Measurements from ENCODE around the gene CELA1.

Gene CELA1

DNA sequence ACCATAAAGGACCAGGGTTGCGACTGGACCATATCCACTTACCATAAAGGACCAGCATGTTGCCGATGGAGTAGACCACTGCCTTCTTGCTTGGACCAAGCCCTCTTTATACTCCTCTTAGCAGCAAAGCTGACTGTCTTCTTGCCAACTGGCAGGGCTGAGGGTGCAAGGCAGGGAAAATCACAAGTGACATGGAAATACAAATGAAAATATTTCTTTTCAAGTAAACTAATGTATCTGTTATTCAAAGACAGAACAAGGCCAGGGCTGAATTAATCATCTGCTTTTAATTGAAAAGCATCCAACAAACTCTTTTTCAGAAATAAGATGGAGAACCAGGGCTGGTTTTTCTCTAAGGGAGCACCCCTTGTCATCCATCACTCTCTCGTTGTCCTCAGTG lies at the start of gene CELA1:
Gene CELA1 (minus strand): TSS at position 99 of the 400 bp plus-strand sequence. CDS start 41 bp downstream, at position 58.
- no peak for DNase-seq

DNA sequence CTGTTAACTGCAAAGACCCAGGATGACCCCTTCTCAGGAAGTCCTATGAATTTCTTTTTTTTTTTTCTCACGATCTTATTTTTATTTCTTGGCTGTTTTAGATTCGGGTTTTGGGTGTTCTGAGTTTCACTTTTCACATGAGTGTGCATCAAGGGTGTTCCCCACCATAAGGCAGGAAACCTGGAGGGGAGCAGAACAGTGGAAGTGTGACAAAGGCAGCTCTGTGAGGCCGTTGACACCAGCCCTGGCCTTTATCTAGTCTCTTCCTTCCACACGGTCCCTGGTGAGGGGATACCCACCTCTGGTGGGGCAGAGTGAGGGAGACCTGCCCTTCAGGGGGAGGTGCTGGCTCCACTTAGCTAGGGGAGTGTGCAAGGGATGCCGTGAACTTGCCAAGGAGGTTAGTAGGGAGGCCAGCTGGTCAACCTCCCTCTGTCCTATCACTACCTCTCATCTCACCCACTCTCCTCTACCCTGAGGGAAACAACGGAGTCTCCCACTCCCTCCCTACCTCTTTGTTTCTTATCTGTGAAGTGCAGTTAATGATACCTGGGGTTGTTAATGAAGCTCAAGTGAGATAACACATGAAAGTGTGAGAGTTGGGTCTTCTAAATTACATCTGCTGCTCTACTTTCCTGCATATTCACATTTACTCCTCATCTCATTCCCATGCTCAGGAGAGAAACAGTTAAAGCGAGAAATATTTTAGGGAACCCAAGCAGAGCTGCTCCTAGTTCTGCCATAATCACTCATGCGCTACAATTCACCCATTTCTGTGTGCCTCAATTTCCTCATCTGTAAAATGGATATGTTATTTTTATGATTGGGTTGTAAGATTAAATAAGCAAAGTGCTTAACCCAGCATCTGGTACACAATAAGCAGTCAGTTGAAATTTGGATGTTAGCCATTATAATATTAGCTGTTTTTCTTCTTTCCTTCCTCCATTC lies 49.1 kb upstream of the CELA1 start:
- no peak for DNase-seq

DNA sequence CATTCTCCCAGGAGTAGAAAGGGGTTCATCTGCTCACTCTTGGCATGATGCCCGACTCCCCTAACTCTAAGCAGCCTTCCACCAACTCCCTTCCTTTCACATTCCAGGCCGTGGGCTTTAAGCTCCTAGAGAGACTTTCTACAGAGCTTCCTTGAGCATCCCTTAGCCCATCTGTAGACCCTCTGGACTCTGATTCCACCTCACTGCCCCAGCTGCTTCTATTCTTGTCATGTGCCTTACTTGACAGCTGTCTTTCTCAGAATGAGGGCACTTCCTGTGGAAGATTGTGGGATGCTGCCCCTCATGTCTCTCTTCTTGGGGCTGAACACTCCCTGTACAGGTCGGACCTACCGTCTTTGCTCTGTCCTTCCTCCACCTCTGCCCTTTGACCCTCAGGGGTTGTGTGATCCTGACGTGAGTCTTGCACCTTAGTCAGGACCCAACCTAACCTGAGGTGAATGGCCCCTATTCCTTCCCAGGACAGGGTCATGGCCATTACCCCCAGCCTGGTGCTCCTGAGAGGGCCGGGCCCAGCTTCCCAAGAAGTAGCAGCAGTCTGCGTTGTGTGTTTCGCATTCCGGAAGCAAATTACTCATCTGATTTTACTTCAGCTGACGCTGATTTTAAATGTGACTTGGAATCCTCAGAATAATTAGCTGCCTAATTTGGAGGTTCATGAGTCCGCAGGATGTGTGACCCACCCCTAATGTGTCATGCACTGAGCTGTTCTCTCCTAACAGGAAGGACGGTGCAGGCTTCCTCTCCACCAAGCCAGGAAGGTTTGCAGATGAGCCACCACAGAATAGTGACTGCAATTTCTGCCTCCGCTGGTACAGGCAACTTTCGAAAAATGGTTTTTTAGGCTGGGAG lies 47.4 kb upstream of the CELA1 start:
- DNase-seq = no peak

DNA sequence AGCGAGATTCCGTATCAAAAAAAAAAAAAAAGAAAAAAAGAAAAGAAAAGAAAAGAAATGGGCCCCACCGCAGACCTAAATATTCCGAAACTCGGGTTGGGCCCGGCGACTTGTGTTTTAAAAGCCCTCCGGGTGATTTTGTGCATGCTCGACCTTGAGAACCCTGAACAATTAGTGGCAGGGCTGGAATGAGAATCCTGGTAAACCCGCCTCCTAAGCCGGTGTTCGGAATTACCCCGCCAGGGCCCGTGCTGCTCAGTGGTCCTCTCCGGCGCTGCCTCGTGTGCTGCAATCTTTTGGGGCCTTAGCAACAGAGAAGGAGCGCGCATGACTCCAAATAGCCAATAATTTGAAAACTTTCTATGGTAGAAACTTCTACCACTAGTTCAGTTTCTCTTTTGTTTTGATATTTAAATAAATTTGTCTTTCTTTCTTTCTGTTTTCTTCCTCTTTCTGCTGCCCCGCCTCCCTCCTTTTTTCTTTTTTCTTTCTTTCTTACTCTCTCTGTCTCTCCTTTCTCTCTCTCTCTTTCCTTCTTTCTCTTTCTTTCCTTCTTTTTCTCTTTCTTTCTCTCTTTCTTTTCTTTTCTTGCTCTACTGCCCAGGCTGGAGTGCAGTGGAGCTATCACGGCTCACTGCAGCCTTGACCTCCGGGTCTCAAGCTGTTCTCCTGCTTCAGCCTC lies 46.2 kb upstream of the CELA1 start:
- DNase-seq = no peak

DNA sequence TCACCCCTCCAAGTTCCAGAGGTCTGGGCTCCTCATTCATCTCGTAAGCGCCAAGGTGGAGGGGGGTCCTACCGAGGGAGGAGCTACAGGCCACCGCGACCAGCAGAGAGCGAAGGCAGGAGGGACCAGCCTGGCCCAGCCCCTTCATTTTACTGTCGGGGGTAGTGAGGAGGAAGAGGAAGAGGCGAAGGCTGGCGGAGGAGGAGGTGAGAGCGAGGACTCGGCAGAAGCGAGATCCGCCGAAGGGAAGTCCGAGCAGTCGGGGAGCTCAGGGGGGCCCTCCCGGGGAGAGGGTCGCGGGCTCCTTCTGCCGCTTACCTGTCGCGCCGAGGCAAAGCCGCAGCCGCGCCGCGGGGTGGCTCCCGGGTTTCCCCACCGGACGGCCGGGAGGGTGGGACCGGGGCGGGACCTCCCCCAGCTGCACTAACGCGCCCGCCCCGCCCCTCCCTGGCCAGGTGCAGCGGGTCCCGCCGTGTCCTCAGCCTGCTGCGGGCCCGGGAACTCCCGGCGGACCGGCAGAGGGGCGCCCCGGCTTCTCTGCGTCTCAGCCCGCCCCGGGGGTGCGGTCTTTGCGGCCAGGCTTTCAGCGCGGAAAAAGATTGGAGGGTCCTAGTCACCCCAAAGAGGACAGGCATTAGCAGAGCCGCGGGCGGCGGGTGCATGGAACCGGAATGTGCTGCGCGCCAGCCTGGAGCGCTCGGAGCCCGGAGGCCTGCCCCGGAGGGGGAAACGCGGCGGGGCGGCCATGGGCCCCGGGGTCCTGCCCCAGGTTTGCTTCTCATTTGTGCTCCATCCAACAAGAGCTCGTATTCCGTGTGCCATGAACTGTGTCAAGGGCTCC lies 45.0 kb upstream of the CELA1 start, which contains the start of gene GALNT6:
Gene GALNT6 (minus strand): TSS at position 124 of the 841 bp plus-strand sequence. CDS start 11,625 bp downstream, outside the sequence.
- DNase-seq = no peak

DNA sequence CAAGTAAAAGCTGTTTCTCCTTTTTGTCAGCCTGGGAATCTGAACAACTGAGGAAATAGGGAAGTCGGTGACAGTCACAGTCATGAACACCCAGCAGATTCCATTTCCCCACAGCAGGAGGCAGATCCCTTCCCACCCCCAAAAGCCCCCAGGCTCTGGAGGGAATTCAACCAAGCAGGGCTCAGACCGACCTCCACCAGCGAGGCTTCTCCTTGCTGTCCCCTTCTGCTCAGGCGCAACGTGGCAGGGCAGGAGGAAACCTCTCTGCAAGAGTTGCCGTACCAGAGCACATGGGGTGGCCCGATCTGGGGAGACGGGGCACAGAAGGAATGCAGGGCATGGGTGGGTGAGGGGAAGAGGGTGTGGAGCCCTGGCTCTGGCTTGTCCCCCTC lies 44.4 kb upstream of the CELA1 start:
- DNase-seq = no peak

DNA sequence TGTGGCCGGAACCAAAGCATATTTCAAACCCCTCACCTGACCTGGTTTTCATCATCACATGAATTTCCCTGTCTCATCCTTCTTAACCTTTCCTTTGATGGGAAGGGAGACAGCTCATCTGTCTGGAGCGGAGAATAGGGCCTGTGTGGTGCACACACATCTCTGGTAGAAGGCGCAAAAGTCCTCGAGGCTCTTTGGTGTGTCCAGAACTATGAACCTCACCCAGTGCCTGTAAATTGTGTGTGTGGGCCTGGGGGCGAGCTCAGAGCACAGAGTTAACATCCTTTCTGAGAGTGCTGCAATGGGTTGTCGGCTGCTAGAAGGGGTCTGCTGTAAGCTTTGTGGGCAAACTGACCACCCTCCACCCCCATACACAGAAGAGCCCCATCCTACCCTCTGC lies 44.0 kb upstream of the CELA1 start:
- DNase-seq = no peak

DNA sequence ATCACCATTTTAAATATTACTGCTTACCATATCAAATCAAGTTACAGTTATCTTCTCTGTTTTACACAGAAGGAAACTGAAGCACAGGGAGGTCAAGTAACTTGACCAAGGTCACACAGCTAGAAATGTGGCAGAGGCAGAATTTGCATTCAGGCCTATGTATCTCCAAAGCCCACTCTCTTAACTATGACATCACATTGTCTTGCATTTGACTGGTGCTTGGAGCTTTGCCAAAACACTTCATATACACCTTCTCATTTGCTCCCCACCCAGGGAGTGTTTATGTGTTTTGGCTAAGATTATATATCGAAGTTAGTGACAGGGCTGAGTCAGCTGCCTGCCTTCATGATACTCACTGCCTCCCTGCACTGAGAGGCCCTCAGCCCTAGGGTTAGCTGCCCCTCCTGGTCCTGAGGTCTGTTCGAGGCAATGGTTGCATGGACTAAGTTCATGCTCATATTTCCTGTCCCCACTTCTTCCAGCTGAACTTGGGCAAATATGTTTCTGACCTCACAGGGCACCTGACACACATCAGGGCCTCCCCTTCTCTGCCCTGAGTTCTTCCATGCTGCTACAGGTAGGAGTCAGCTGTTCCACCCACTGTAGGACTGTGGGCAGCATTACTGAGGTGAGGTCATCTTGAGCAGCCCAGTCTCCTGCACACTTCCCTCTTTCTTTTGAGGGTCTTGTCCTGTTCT lies 43.0 kb upstream of the CELA1 start:
- no peak for DNase-seq

DNA sequence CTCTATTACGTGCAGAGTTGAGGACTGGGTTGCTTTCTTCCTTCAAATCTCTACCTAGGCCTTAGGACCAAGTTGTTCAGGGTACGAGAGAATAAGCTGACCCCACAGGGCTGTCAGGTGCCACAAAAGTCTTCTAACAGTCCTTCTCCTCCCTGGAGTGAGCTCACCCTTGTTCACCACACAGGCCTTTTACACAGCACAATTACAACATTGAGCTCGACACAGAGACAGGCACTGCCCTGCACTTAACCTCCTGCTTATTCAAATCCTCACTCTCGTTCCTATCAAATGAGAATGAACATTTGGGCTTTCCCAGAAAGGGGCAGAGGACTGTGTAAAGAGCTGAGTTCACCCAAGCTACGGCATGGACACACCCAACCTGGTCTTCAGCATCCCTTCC lies 42.4 kb upstream of the CELA1 start:
- DNase-seq = no peak

DNA sequence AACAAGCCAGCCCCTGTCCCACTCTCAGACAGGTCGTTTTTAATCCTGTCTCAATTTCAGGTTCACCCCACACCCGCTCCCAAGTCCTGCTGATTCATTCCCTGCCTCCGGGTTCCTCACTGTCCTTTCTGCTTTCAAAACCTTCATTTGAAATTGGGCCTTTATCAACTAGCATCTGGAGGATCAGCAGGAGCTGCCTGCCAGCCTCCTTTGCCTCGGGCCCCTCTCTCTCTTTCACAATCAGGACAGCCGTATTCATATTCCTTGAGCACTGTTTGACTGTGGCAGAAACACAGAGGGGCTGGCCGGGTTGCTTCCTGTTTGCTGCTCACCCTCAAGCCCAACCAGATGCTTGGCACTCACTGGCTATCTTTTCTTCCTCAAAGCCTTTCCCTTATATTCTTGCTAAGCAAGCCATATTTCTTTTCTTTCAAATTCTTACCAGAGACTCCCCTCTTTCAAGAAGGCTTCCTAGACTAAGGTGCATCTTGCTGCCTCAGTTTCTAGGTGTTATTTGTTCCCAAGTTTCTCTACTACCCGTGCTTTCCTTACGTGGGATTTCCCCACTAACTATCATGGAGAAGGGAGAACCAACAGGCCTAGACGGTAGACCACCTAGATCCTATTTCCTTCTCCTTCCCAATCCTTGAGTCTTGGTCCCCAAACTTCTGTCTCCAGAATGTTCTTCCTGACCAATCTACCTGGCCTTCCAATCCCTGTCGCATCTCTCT lies 41.8 kb upstream of the CELA1 start:
- no peak for DNase-seq

DNA sequence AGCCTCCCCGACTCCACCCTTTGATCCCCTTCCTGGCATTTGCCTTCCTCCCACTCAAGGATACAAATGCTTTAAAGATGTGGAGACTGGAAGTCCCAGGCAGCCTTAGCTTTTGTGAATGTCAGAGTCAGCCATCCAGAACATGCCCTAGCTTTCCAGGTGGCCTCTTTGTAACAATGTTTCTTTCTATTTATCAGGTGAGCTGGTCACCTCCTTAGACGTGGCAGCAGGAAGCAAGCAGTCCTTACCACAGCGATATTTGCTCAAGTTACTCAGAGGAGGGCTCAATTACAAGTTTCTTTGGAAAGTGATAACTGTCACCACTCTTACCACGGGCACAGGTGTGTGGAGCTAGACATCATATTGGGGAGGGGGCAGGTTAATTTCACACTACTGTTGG lies 39.9 kb upstream of the CELA1 start:
- DNase-seq = no peak

DNA sequence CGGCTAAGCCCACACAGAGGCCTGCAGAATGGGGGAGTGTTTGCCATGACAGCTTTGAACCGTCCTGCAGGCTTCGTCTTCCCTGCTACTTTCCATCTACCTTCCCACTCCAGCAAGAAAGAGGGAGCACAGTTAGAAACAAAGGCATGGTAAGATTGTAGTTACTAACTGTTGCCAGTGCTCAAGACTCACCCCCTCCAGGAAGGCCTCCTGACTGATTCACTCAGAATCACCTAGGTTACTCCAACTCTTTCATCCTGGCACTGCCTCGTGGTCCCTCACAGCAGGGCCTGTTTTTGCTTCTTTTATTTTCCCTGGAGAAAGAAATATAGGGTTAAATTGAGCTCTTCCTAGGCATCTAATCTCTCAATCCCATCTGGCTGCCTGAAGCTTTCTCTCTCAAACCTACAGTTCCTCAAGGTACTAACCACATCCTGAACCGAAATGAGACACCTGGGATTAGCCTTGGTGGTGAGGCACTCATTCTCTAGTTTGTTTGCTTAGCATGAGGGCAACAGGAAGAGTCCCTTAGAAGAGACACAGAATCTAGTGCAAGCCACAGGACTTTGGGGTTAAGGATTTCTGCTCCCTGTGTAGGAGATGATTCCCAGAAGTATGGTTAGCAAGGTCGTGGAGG lies 36.9 kb upstream of the CELA1 start:
- DNase-seq = no peak

DNA sequence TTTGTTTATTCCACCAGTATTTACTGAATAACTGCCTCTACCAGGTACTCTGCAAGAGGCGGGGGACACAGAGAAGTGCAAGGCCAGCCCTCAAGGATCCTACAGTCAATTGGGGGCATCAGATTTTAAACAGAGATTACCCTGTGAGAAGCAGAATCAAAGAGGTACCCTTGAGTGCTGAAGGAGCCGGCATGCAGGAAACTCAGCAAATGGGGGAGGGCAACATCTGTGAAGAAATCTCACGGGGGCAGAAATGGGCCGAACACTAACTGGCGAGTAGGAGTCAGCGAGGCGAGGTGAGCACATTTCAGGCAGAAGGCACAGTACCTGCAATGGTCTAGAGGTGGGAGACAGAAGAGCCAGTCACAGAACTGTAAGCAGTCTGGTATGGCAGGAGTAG lies 35.7 kb upstream of the CELA1 start:
- no peak for DNase-seq

DNA sequence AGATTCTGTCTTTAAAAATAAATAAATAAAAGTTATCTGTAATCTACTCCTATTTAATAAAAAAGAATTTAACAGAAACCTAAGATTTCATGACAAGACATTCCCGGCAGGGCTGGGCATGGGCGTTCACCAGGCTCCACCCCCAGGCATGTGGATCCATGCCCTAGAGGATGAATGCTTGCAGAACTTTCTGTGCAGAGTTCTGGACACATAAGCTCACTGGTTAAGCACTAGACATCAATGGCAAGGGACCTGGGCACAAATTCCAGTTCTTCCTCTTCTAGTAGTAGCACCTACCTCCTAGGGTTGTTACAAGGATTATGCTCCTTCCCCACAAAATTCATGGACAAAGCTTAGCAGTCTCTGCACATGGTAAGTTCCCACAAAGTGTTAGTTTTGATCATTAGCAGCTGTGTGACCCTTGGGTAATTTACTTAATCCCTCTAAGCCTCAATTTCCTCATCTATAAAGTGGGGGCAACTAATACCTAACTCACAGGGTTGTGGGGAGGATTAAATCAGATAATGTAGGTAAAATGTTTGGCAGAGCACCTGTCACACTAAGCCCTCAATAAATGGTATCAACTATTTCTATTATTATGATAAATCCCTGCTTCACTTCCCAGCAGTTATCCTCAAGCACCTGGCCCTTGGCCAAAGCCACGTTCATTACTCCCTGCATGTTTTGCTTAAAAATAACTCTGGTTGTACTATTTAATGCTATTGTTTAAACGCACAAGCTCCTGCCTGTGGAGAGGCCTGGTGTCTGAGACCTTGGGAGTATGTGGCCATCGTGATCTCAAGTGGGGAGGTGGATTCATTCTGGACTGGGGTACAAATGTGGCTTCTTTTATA lies 35.0 kb upstream of the CELA1 start:
- DNase-seq = no peak

DNA sequence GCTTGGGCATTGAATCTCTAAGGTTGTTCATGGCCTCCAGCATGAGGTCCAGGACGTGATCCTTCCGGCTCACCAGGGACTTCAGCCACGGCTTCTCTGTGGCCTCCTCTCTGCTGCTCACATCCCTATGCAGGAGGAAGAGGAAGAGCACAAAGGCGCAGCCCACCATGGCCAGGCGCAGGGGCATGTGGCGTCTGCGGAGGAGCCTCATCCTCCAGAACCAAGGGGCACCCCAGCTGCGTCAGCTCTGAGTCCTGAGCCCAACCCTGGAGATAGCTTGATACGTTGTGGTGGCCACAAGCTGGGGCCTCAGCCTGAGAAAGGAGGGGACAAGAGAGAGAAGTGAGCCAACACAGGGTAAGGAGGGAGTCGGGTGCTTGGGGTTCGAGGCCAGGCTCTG lies 33.1 kb upstream of the CELA1 start:
- no peak for DNase-seq

DNA sequence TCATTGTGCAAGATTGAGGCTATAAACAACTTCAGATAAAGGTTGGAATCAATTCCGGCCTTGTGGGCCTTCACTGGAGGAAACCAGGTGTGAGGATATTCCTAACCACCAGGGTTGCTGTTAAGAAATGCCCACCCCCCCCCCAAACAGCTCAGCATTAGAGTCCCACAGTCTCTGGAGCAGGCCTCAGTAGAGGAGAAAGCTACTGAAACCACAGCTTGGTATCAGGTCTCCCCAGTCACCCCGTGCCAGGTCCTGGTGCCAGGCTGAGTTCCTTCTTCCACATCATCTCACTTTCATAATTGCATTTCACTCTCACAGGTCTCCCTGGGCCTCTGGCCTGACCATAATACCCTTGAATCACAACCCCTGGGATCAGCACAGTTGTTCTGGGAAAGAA lies 32.3 kb upstream of the CELA1 start:
- DNase-seq = no peak

DNA sequence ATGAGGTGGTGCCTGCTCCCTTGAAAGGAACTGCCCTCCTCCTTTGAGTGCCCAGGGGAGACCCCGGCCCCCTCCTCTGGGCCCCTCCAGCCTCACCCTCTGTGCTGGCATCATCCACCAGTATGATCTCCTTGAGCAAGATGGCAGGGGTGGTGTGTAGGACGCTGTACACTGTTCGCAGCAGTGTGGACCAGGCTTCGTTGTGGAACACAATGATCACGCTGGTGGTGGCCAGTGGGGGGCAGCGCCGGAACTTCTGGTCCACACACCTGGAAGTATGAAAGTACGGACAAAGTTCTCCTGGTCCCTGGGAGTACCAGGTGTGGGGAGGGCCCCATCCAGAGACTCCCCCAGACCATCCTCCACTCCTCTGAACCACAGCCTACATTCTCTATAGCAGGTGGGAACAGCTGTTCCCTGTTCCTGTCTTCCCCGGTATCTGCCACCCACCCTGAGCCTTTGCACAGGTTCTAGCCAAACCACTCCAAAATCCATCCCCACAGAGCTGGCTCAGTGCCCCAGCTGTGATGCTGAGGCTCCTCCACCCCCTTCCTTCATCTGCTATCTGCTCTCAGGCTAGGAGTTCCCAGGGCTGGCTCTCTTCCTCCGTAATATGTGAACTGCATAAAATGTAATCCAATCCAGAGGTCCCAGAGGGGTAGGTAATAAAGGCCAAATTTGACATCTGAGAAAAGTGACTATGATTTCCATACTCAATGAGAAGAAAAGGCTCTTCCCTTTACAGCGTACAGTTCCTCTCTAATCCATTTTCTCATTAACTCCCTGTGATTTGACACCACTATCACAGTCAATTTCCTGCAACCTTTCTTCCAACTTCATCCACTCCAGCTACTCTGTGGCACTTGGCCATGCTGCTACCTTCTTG lies 30.9 kb upstream of the CELA1 start:
- peak; percentile 10 for DNase-seq

DNA sequence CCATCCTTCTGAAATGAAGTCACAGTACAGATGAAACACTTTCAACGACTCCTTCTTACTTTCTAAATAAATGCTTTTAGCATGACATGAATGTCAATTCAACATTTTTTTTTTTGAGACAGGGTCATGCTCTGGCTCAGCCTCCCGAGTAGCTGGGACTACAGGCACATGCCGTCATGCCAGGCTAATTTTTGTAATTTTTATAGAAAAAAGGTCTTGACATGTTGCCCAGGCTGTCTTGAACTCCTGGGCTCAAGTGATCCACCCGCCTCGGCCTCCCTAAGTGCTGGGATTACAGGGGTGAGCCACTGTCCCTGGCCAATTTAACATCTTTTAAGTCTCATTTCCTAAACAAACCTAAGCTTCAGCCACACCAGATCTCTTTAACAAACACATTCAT lies 28.4 kb upstream of the CELA1 start:
- no peak for DNase-seq

Data from NCI-H1092 treated with DMSO at 0.1 percent for 48 hours (cell line).